ENCODE measurements around the gene RORB.

Gene RORB

GRCh38 chr9:74736646-74737045, 239.5 kb downstream of the RORB start:
- in situ Hi-C loops (cut with HindIII; ENCODE audit: low sequenced_read_pairs): no loop called here
- TF ChIP-seq, protein P1, sequence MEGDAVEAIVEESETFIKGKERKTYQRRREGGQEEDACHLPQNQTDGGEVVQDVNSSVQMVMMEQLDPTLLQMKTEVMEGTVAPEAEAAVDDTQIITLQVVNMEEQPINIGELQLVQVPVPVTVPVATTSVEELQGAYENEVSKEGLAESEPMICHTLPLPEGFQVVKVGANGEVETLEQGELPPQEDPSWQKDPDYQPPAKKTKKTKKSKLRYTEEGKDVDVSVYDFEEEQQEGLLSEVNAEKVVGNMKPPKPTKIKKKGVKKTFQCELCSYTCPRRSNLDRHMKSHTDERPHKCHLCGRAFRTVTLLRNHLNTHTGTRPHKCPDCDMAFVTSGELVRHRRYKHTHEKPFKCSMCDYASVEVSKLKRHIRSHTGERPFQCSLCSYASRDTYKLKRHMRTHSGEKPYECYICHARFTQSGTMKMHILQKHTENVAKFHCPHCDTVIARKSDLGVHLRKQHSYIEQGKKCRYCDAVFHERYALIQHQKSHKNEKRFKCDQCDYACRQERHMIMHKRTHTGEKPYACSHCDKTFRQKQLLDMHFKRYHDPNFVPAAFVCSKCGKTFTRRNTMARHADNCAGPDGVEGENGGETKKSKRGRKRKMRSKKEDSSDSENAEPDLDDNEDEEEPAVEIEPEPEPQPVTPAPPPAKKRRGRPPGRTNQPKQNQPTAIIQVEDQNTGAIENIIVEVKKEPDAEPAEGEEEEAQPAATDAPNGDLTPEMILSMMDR (IDR thresholded peaks at IDR 0.05; ENCODE audit: low read depth, low read length): no peak
- DNase-seq (ENCODE audit: low read depth, low spot score): no peak
- H3K4me3 ChIP-seq (ENCODE audit: low read depth, low read length): no peak overlapping the region

DNA sequence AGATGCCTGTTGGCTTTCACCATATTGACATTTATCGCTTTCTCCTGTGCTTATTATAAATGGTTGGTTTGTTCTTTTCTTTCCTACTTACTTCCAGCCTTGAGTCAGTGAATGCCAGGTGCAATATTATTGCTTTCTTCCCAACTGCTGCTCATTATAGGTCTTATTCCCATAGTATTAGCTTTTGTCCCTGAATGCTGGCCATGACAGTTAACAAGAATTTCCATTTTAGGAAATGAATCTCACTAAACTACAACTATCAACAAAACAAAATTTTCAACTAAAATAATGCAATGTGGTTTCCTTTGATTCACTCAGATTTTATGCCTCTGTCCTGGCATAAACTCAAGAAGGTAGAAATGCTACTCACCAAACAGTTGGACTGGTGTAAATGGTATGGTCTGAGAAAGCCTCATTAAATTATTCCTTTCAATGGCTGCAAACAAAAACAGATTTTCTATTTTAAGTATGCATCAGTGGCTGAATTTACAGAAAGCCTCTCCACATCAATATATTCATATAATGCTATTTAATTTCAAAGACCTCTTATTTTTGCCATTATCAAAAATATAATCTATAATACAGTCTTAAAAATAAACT, 245.2 kb downstream of the RORB start:
- DNase-seq (ENCODE audit: low read depth, low spot score): no peak
- TF ChIP-seq, protein P1 (IDR thresholded peaks at IDR 0.05; ENCODE audit: low read depth, low read length): no peak
- in situ Hi-C loops (cut with HindIII; ENCODE audit: low sequenced_read_pairs): no loop called here
- no peak overlapping the region for H3K4me3 ChIP-seq (ENCODE audit: low read depth, low read length)
